GM12872 (cell line): ENCODE measurements around the gene NAXD.

Source experiments
- CTCF ChIP-seq: IDR thresholded peaks from 3 replicates; pipeline ENCODE4 v1.5.1; 2011; ENCODE audit warnings: low read depth, mild to moderate bottlenecking, low read length, moderate library complexity; ENCODE audit not compliant: insufficient read depth

The NAXD gene

GRCh38 chr13:110639935-110640334 lies 24.6 kb downstream of the NAXD start:
- TF ChIP-seq CTCF = no peak

GRCh38 chr13:110640591-110641029 lies 25.3 kb downstream of the NAXD start:
- no peak for TF ChIP-seq CTCF

GRCh38 chr13:110641055-110642015 lies 26.0 kb downstream of the NAXD start:
- TF ChIP-seq CTCF = no peak

- TF ChIP-seq CTCF = no peak
Observed at GRCh38 chr13:110642291-110642981, 27.1 kb downstream of the NAXD start.

- no peak for TF ChIP-seq CTCF
Observed at GRCh38 chr13:110643324-110643723, 28.0 kb downstream of the NAXD start.

- no peak for TF ChIP-seq CTCF
Observed at GRCh38 chr13:110643768-110644421, 28.6 kb downstream of the NAXD start.
